Hair follicular keratinocyte (primary cell): Measurements from ENCODE around the gene SELENBP1. TPM values are rescaled to one million over a fixed set of nuclear protein-coding genes. Genes with fewer than 3 reads are reported as not detected.

Experiments
- total RNA-seq: library from RNA; depleted of rRNA; stranded (reverse); fragments of >200 nt; gene quantifications from 2 replicates; pipeline ENCODE4 v1.2.3, GENCODE V29; 2015

The SELENBP1 gene
- 1.6 and 2.2 TPM in 2 replicates for total RNA-seq

DNA sequence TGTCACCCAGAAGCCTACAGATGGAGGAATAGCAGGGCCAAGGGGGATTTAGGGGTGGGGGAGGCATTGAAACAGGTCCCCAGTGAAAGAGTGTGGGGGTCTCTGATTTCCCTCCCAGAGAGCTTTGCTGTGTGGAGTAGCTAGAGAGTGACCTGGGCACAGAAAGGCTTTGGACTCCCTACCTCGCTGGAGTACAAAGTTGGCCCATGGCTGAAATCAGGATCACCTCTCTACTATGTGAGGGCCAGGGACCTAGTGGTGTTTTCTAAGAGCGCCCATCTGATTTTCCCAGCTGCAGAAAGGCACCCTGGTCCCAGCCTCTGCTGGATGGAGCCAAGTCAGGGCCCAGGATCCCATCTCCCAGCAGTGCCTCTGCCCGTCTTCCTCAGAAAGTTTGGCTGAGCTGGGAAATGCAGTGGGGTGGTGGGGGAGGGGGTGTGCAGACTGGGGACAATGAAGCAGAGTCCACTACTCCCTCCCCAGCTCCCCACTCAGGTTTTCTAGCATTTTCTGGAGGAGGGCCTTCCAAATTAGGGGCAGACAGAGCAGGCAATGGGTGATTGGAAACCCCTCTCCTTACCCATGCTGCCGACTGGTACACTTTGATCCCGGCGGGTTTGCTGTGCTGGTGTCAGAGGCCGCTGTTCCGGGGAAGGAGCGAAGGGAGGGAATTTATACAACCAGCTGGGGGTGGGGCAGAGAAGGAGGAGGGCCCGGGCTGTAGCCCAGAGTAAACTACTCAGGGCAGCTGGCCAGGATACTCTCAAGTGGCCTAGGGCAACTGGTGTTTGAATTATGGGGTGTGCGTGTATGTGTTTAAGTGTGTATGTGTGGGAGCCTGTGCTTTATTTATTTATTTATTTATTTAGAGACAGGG, at the start of gene SELENBP1:
SELENBP1 (minus strand) TSS at position 648 of the 877 bp plus-strand sequence; CDS start at position 584, 64 bp downstream.

DNA sequence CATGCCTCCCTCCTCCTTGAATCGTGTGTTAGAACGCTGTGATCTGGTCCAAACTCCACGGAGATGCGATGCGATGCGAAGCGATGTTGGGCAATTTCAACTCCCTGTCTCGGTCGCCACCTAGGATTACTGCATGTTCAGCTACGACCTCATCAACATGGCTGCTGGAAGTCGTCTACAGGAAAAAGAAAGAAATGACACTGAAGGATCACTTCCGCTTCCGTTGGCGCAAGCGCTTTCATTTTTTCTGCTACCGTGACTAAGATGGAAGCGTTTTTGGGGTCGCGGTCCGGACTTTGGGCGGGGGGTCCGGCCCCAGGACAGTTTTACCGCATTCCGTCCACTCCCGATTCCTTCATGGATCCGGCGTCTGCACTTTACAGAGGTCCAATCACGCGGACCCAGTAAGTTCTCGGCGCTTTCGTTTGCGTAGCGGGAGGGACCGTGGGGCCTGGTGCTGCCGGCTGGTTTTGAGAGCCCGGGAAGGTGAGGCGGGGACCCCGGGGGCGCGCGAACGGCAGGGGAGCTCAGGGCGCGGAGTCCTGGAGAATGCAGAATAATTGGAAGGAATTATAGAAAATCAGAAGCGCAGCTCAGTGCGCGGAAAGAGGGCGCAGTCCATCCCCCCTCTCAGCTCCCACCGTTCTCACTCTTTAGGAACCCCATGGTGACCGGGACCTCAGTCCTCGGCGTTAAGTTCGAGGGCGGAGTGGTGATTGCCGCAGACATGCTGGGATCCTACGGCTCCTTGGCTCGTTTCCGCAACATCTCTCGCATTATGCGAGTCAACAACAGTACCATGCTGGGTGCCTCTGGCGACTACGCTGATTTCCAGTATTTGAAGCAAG, 27.0 kb upstream of the SELENBP1 start, which contains the start of gene PSMB4:
PSMB4 (plus strand) TSS at position 250 of the 848 bp plus-strand sequence; CDS start at position 265, 15 bp downstream.

DNA sequence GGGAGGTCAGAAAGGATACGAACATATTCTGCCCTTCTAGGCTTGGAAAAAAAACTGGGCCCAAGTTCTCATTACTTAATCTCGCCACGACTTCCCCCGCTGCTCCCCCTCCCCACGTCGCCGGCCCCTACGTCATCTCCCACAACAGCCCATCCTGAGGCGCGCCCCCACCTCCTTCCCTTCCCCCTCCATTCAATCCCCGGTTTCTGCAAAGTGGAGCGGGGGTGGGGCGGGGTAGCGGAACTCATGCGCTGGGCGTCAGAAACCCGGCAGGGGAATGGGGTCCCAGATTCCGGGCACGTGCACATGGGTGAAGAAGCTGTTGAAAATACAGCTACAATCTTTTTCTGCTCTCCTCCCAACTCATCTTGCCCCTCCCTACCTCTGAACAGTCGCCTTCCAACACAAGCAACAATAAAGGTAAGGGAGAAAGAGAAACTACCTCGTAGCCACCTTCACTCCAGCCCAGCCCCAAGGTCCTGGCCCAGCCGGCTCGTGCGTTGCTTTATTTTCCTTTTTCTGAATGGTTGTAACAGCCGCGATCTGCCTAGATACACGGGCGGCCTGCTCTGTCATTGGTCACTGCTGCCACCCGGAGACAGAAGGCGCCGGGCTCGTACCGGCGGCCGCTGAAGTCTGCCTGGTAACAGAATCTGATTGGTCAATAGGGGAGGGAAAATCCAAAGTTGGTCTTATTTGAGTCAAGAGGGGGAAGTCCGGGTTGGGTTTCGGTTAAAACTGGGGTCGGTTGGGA, 25.6 kb downstream of the SELENBP1 start, which contains the start of gene RFX5:
RFX5 (minus strand) TSS at position 484 of the 754 bp plus-strand sequence. CDS start 932 bp downstream, outside the sequence.

DNA sequence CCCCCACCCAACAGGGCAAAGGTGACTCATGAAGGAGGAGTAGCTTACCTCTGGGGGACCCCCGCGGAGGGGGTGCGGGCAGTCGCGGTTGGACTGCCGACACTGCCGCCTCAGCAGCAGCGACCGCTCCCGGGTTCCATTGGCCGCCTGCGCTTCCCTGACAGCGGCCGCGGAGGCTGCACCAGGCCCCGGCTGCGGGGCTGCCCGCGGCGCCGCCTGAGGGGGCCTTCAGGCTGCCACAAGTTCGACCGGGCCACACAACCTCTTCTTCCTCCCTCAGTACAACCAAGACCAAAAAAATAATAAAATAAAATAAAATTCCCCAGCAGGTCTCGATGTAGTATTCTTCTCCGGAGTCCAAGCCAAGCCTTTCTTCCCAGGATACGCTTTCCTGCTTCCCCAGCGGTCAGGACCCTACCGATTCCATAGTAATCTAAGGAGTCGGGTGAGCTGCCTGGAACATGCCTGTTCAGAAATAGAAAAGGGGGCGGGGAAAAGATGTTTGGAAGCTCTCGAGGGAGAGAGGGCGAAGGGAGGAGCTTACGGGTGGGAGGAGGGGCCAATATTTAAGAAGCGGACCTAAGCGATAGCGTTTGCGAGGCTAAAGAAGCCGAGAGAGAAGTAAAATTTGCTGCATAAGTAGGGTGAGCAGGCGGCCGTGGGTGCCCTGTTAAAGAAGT, 45.1 kb downstream of the SELENBP1 start, which contains the start of gene PI4KB:
PI4KB (minus strand) TSS at position 194 of the 680 bp plus-strand sequence. CDS start 10,935 bp downstream, outside the sequence.

Other genes with a start within 250 kb of the SELENBP1 start
- 0.47 and 0.84 TPM in 2 replicates for gene SEMA6C, start 226.1 kb downstream of the SELENBP1 start, total RNA-seq
- gene TNFAIP8L2, start 216.1 kb downstream of the SELENBP1 start, total RNA-seq: not detected in 2 replicates
- gene LYSMD1, start 206.8 kb downstream of the SELENBP1 start, total RNA-seq: 6.0 and 6.5 TPM in 2 replicates
- 23.0 and 39.4 TPM in 2 replicates for gene SCNM1, start 206.6 kb downstream of the SELENBP1 start, total RNA-seq
- gene TMOD4, start 196.7 kb downstream of the SELENBP1 start, total RNA-seq: 1.2 TPM in 1 of 2 replicates, not detected in the other
- gene VPS72, start 182.5 kb downstream of the SELENBP1 start, total RNA-seq: 43.2 and 55.1 TPM in 2 replicates
- gene PIP5K1A, start 174.2 kb downstream of the SELENBP1 start, total RNA-seq: 40.2 and 48.3 TPM in 2 replicates
- gene PSMD4, start 118.0 kb downstream of the SELENBP1 start, total RNA-seq: 121 and 161 TPM in 2 replicates
- 13.3 and 14.2 TPM in 2 replicates for gene ZNF687, start 90.4 kb downstream of the SELENBP1 start, total RNA-seq
- gene PI4KB, start 45.3 kb downstream of the SELENBP1 start, total RNA-seq: 44.8 and 47.2 TPM in 2 replicates
- gene RFX5, start 25.5 kb downstream of the SELENBP1 start, total RNA-seq: 31.9 and 35.1 TPM in 2 replicates
- 272 and 354 TPM in 2 replicates for gene PSMB4, start 26.9 kb upstream of the SELENBP1 start, total RNA-seq
- gene POGZ, start 86.8 kb upstream of the SELENBP1 start, total RNA-seq: 8.0 and 11.5 TPM in 2 replicates
- 0.16 and 0.19 TPM in 2 replicates for gene CGN, start 138.7 kb upstream of the SELENBP1 start, total RNA-seq
- gene TUFT1, start 167.6 kb upstream of the SELENBP1 start, total RNA-seq: 16.4 and 16.6 TPM in 2 replicates
- 9.6 and 12.1 TPM in 2 replicates for gene SNX27, start 239.3 kb upstream of the SELENBP1 start, total RNA-seq